Activated naive CD8-positive, alpha-beta T cell treated with anti-CD3 and anti-CD28 coated beads, Interleukin-2, amount 10 ng/mL, durations not matched to agents 7 days and 5 days (primary cell): Measurements from ENCODE around the gene UTF1. TPM values are rescaled to one million over a fixed set of nuclear protein-coding genes. Genes with fewer than 3 reads are reported as not detected.

Experiments used
- ATAC-seq: fragments of 150-1000 bp; cut with Tn5 transposase; one replicate; pipeline ENCODE4 v1.10.0; 2021; ENCODE audit warnings: low read depth, moderate library complexity
- POLR2A ChIA-PET: fragments of 350-600 bp; sonication (Branson Sonifier 250); formaldehyde crosslinking; loops from one replicate; lab custom pipeline; 2021; ENCODE audit warnings: antibody characterized with exemption; lab: Charles Lee
- DNase-seq: peaks from one replicate; pipeline ENCODE4 v3.0.0; 2021
- H3K27ac Mint-ChIP-seq: one replicate; pipeline ENCODE4 v1.8.0; 2022; ENCODE audit warnings: mild to moderate bottlenecking, mixed read lengths
- H3K27me3 Mint-ChIP-seq: one replicate; pipeline ENCODE4 v1.8.0; 2022; ENCODE audit warnings: mild to moderate bottlenecking, moderate library complexity, mixed read lengths
- H3K36me3 Mint-ChIP-seq: one replicate; pipeline ENCODE4 v1.8.0; 2021; ENCODE audit warnings: mild to moderate bottlenecking, mixed read lengths
- H3K4me1 Mint-ChIP-seq: one replicate; pipeline ENCODE4 v1.8.0; 2021; ENCODE audit warnings: mixed read lengths
- H3K4me3 Mint-ChIP-seq: one replicate; pipeline ENCODE4 v1.8.0; 2022; ENCODE audit warnings: mild to moderate bottlenecking, moderate library complexity, mixed read lengths
- H3K9me3 Mint-ChIP-seq: one replicate; pipeline ENCODE4 v1.8.0; 2021; ENCODE audit warnings: mixed read lengths
- total RNA-seq, 2 experiments: library from RNA; stranded (reverse); gene quantifications; one replicate each; pipeline ENCODE4 v1.2.3, GENCODE V29; 2021

UTF1 gene
- not detected for total RNA-seq

- Mint-ChIP-seq H3K4me3 (peak within 1 kb of the TSS; percentile 39), H3K27me3 (peaks cover 64% of the 10 kb centered on the region)
Observed at GRCh38 chr10:133230044-133230361, at the start of gene UTF1. Gene UTF1 (plus strand): TSS chr10:133230217. CDS start chr10:133230289, 72 bp downstream.

GRCh38 chr10:133180965-133181639, 48.9 kb upstream of the UTF1 start:
- Mint-ChIP-seq H3K4me3 (no peak overlapping the region), H3K27me3 (peaks cover 2% of the 10 kb centered on the region), H3K4me1 (no peaks in the 10 kb centered on the region), H3K27ac (no peak overlapping the region), H3K36me3 (no peaks in the 10 kb centered on the region), H3K9me3 (peaks cover 18% of the 10 kb centered on the region)
- POLR2A ChIA-PET: no interaction called here
- ATAC-seq: no peak
- DNase-seq: no peak

More at GRCh38 chr10:133230044-133230361, at the start of gene UTF1:
- ATAC-seq (no peak), DNase-seq (no peak)
- H3K9me3 Mint-ChIP-seq: no peaks in the 10 kb centered on the region
- peak within 1 kb of the TSS; percentile 67 for H3K27ac Mint-ChIP-seq
- H3K4me1 Mint-ChIP-seq: peaks cover 18% of the 10 kb centered on the region
- H3K36me3 Mint-ChIP-seq: peaks cover 1% of the 10 kb centered on the region
- POLR2A ChIA-PET: no interaction called here

- DNase-seq (no peak), ATAC-seq (no peak)
- Mint-ChIP-seq H3K36me3 (no peaks in the 10 kb centered on the region), H3K27me3 (peaks cover 2% of the 10 kb centered on the region), H3K4me3 (no peak overlapping the region), H3K4me1 (no peaks in the 10 kb centered on the region), H3K27ac (no peak overlapping the region), H3K9me3 (peaks cover 14% of the 10 kb centered on the region)
- POLR2A ChIA-PET: no interaction called here
Observed at GRCh38 chr10:133182190-133182589, 47.8 kb upstream of the UTF1 start.

- ATAC-seq (no peak), DNase-seq (no peak)
- H3K27ac Mint-ChIP-seq: no peak overlapping the region
- H3K4me1 Mint-ChIP-seq: no peaks in the 10 kb centered on the region
- no peak overlapping the region for H3K4me3 Mint-ChIP-seq
- POLR2A ChIA-PET: no interaction called here
- peaks cover 2% of the 10 kb centered on the region for H3K27me3 Mint-ChIP-seq
- H3K9me3 Mint-ChIP-seq: peaks cover 6% of the 10 kb centered on the region
- H3K36me3 Mint-ChIP-seq: no peaks in the 10 kb centered on the region
Observed at GRCh38 chr10:133182791-133183645, 47.0 kb upstream of the UTF1 start.

GRCh38 chr10:133183646-133184378, 46.2 kb upstream of the UTF1 start:
- Mint-ChIP-seq H3K36me3 (no peaks in the 10 kb centered on the region), H3K27ac (no peak overlapping the region), H3K27me3 (peaks cover 2% of the 10 kb centered on the region), H3K9me3 (peaks cover 5% of the 10 kb centered on the region), H3K4me3 (no peak overlapping the region), H3K4me1 (no peaks in the 10 kb centered on the region)
- ATAC-seq (no peak), DNase-seq (no peak)
- POLR2A ChIA-PET: no interaction called here

GRCh38 chr10:133184591-133185244, 45.3 kb upstream of the UTF1 start:
- Mint-ChIP-seq H3K4me1 (no peaks in the 10 kb centered on the region), H3K27ac (no peak overlapping the region), H3K4me3 (no peak overlapping the region), H3K36me3 (no peaks in the 10 kb centered on the region), H3K9me3 (peaks cover 5% of the 10 kb centered on the region), H3K27me3 (peaks cover 2% of the 10 kb centered on the region)
- ATAC-seq (no peak), DNase-seq (no peak)
- POLR2A ChIA-PET: no interaction called here

- Mint-ChIP-seq H3K9me3 (peaks cover 5% of the 10 kb centered on the region), H3K27ac (no peak overlapping the region), H3K4me3 (no peak overlapping the region), H3K36me3 (no peaks in the 10 kb centered on the region), H3K27me3 (peaks cover 2% of the 10 kb centered on the region), H3K4me1 (no peaks in the 10 kb centered on the region)
- ATAC-seq (no peak), DNase-seq (no peak)
- POLR2A ChIA-PET: no interaction called here
Observed at GRCh38 chr10:133185421-133185820, 44.6 kb upstream of the UTF1 start.

GRCh38 chr10:133185916-133186315, 44.1 kb upstream of the UTF1 start:
- Mint-ChIP-seq H3K27me3 (peaks cover 2% of the 10 kb centered on the region), H3K4me1 (no peaks in the 10 kb centered on the region), H3K4me3 (no peak overlapping the region), H3K9me3 (peaks cover 5% of the 10 kb centered on the region), H3K27ac (no peak overlapping the region), H3K36me3 (no peaks in the 10 kb centered on the region)
- ATAC-seq (no peak), DNase-seq (no peak)
- POLR2A ChIA-PET: no interaction called here

GRCh38 chr10:133186416-133187090, 43.5 kb upstream of the UTF1 start:
- H3K4me1 Mint-ChIP-seq: no peaks in the 10 kb centered on the region
- peaks cover 5% of the 10 kb centered on the region for H3K9me3 Mint-ChIP-seq
- no peaks in the 10 kb centered on the region for H3K36me3 Mint-ChIP-seq
- H3K27ac Mint-ChIP-seq: no peak overlapping the region
- no peak overlapping the region for H3K4me3 Mint-ChIP-seq
- POLR2A ChIA-PET: no interaction called here
- DNase-seq: no peak
- ATAC-seq: no peak
- H3K27me3 Mint-ChIP-seq: peaks cover 2% of the 10 kb centered on the region

- no peak for DNase-seq
- peaks cover 2% of the 10 kb centered on the region for H3K27me3 Mint-ChIP-seq
- H3K4me3 Mint-ChIP-seq: no peak overlapping the region
- no peaks in the 10 kb centered on the region for H3K4me1 Mint-ChIP-seq
- POLR2A ChIA-PET: no interaction called here
- H3K27ac Mint-ChIP-seq: no peak overlapping the region
- H3K36me3 Mint-ChIP-seq: no peaks in the 10 kb centered on the region
- ATAC-seq: no peak
- peaks cover 5% of the 10 kb centered on the region for H3K9me3 Mint-ChIP-seq
Observed at GRCh38 chr10:133187091-133187905, 42.7 kb upstream of the UTF1 start.

GRCh38 chr10:133187906-133188681, 41.9 kb upstream of the UTF1 start:
- peaks cover 5% of the 10 kb centered on the region for H3K9me3 Mint-ChIP-seq
- no peak overlapping the region for H3K4me3 Mint-ChIP-seq
- peaks cover 2% of the 10 kb centered on the region for H3K27me3 Mint-ChIP-seq
- no peaks in the 10 kb centered on the region for H3K4me1 Mint-ChIP-seq
- POLR2A ChIA-PET: no interaction called here
- DNase-seq (no peak), ATAC-seq (no peak)
- H3K27ac Mint-ChIP-seq: no peak overlapping the region
- no peaks in the 10 kb centered on the region for H3K36me3 Mint-ChIP-seq

GRCh38 chr10:133189256-133189655, 40.8 kb upstream of the UTF1 start:
- no peak overlapping the region for H3K4me3 Mint-ChIP-seq
- H3K36me3 Mint-ChIP-seq: no peaks in the 10 kb centered on the region
- POLR2A ChIA-PET: no interaction called here
- H3K27me3 Mint-ChIP-seq: peaks cover 11% of the 10 kb centered on the region
- no peaks in the 10 kb centered on the region for H3K4me1 Mint-ChIP-seq
- H3K9me3 Mint-ChIP-seq: peaks cover 2% of the 10 kb centered on the region
- DNase-seq (no peak), ATAC-seq (no peak)
- H3K27ac Mint-ChIP-seq: no peak overlapping the region
